Measurements from ENCODE around the gene HERC6. TPM values are rescaled to one million over a fixed set of nuclear protein-coding genes. Genes with fewer than 3 reads are reported as not detected.

Gene HERC6
- total and polyA plus RNA-seq, 2 of the 8 experiments (the other 6 are each of a cell fraction or from before 2014, with no cell fraction given): 3.7 to 3.8 TPM

DNA sequence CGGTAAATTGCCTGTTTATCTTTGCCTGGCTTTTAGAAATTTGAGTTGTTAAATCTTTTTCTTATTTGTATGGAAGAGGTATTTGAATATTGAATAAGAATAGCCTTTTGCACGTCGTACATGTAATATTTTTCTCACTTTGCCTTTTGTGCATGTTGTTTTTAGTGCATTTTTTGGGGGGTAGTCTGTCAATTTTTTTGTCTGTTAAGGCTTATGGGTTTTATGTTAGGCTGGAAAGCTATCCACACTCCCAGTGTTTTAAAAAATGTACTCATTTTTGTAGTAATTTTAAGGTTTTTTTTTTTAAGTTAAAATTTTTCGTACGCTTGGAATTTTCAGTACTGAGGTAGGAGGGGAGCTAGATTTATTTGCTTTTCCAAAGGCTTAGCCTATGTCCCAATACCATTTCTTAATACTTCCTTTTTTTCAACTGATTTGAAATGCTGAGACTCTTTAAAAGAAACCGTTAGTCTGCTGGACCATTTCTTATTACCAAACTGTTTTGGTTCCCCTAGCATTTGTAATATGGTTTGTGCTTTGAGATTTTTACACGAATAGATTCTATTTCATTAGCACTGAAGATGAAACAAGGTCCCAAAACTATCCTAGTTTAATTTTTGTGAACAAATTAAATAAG is 79.6 kb downstream of the HERC6 start:
- Histone ChIP-seq H3K4me2 (ENCODE audit: insufficient read depth in 1 of 2, low read depth in 2 of 2, low read length in 2 of 2) (peak overlapping the region; percentile 67 to 80), H2BK12ac (ENCODE audit: low read depth, low read length) (no peak overlapping the region), H2AFZ (ENCODE audit: low read length) (no peak overlapping the region), H2BK120ac (replicated peaks; ENCODE audit: low read depth, low read length) (no peak overlapping the region), H3K4me1 (replicated peaks in 1 of 4; ENCODE audit: control insufficient read depth in 3 of 4, insufficient read depth in 4 of 4, low read length in 3 of 4) (peaks cover 0 to 8% (median 3%) of the 10 kb centered on the region in 4 experiments; a peak in 3 of 7 replicates), H3K9ac (replicated peaks in 1 of 4; ENCODE audit: extremely low read depth in 1 of 4, low read depth in 3 of 4, low read length in 3 of 4) (no peak overlapping the region), H3K9me3 (ENCODE audit: insufficient read depth in 2 of 2, low read depth in 1 of 2, low read length in 1 of 2) (peaks cover 0 to 3% of the 10 kb centered on the region in 2 experiments; a peak in 1 of 4 replicates), H2AK5ac (ENCODE audit: low read depth, low read length) (no peak overlapping the region), H2BK20ac (ENCODE audit: low read length) (no peak overlapping the region), H3K79me2 (ENCODE audit: control insufficient read depth in 1 of 2, insufficient read depth in 2 of 2, low read length in 2 of 2) (no peaks in the 10 kb centered on the region), H3K4ac (replicated peaks; ENCODE audit: insufficient read length, low read depth, low read length) (no peak overlapping the region), H4K5ac (ENCODE audit: insufficient read length, low read depth, low read length) (no peak overlapping the region), H3K27me3 (replicated peaks in 1 of 4; ENCODE audit: control insufficient read depth in 3 of 4, extremely low read depth in 1 of 4, insufficient read depth in 3 of 4, low read length in 3 of 4) (peaks cover 0 to 14% (median 7%) of the 10 kb centered on the region in 4 experiments; a peak in 5 of 7 replicates), H3K36me3 (ENCODE audit: control insufficient read depth in 2 of 4, insufficient read depth in 4 of 4, low read length in 3 of 4) (peaks cover 0 to 3% (median under 1%) of the 10 kb centered on the region in 4 experiments; a peak in 2 of 8 replicates), H3K27ac (ENCODE audit: low read depth, low read length) (no peak overlapping the region), H4K8ac (ENCODE audit: extremely low read depth, insufficient read depth, low read length) (no peak overlapping the region), H3K79me1 (ENCODE audit: low read depth, low read length) (no peaks in the 10 kb centered on the region), H3K23ac (ENCODE audit: insufficient read length) (no peak overlapping the region), H3K23me2 (ENCODE audit: low read depth, low read length) (peaks cover 3% of the 10 kb centered on the region; the same call in 1 of the 2 replicates), H2BK15ac (ENCODE audit: low read length) (no peak overlapping the region), H4K20me1 (replicated peaks in 1 of 2; ENCODE audit: control insufficient read depth in 1 of 2, insufficient read depth in 2 of 2, low read length in 2 of 2) (no peaks in the 10 kb centered on the region), H3K56ac (replicated peaks; ENCODE audit: insufficient read length, low read depth, low read length) (no peak overlapping the region), H3K18ac (ENCODE audit: extremely low read depth, low read length) (no peak overlapping the region), H2BK5ac (ENCODE audit: low read depth, low read length) (no peak overlapping the region), H3K14ac (ENCODE audit: insufficient read length) (no peak overlapping the region), H4K91ac (replicated peaks; ENCODE audit: insufficient read length, low read length) (no peak overlapping the region), H3K4me3 (ENCODE audit: extremely low read depth in 1 of 4, insufficient read depth in 2 of 4, low read depth in 3 of 4, low read length in 4 of 4) (peak overlapping the region; percentile 47 to 76 (median 62); a peak in 7 of 8 replicates)
- POLR2A ChIA-PET (ENCODE audit: partially characterized antibody): interaction anchor here (1.0 to 1.3 kb wide), 3 partner anchors 8 to 80 kb away, joined by 3 to 5 read pairs (median 3); partner anchors contain the start of gene HERC6
- DNase-seq (ENCODE audit: low read depth in 1 of 2, low spot score in 2 of 2) (no peak), FAIRE-seq (no peak)
- CTCF ChIA-PET (ENCODE audit: partially characterized antibody): interaction anchor here (1.1 to 1.5 kb wide), 6 partner anchors 26 to 240 kb away, joined by 3 to 7 read pairs (median 4); no protein-coding TSS in a partner anchor
- 54 to 100% methylated on average over 1 to 7 of the region's 7 CpGs for WGBS, 2 experiments (ENCODE audit: extremely low coverage in 1 of 2, insufficient coverage in 1 of 2, insufficient read length in 1 of 2, insufficient replicate concordance in 2 of 2, low coverage in 1 of 2, low lambda C conversion rate in 2 of 2, missing lambda C conversion rate in 1 of 2)
- TF ChIP-seq TBP (IDR thresholded peaks at IDR 0.05; ENCODE audit: low read depth, low read length) (no peak), RAD21 (IDR thresholded peaks at IDR 0.05 in 1 of 2, conservative IDR thresholded peaks at IDR 0.05 in 1 of 2; ENCODE audit: low read depth in 2 of 2, low read length in 2 of 2) (no peak), ATF3 (IDR thresholded peaks at IDR 0.05; ENCODE audit: insufficient read depth, low read depth, low read length) (no peak), EP300 (IDR thresholded peaks at IDR 0.05; ENCODE audit: borderline replicate concordance in 1 of 2, low read depth in 2 of 2, low read length in 2 of 2) (no peak)

Data from H1 (cell line).